Liver (tissue), 9 donors: ENCODE results near the gene FOXL1. TPM values are rescaled to one million over a fixed set of nuclear protein-coding genes. Genes with fewer than 3 reads are reported as not detected.

Source experiments
- DNase-seq: peaks from one replicate; pipeline ENCODE4 v3.0.0-alpha.2; 2017; ENCODE audit warnings: low spot score
- H3K27ac ChIP-seq, 2 donors: one replicate each; pipeline ENCODE4 v1.7.0; 2013; ENCODE audit warnings: inconsistent platforms in 2 of 2, low read length in 2 of 2, control low read depth in 1 of 2, low read depth in 1 of 2, mild to moderate bottlenecking in 1 of 2
- H3K27me3 ChIP-seq, 4 donors: one replicate each; pipeline versions ENCODE4 v1.6.1 to v1.7.0; 2013; ENCODE audit warnings: low read length in 3 of 4, inconsistent platforms in 1 of 4, mild to moderate bottlenecking in 1 of 4, moderate library complexity in 1 of 4; ENCODE audit not compliant: control insufficient read depth in 4 of 4, insufficient read depth in 4 of 4
- H3K36me3 ChIP-seq, 4 donors: one replicate each; pipeline versions ENCODE4 v1.6.1 to v1.7.0; 2013; ENCODE audit warnings: low read length in 3 of 4, mild to moderate bottlenecking in 3 of 4, low read depth in 1 of 4, moderate library complexity in 1 of 4; ENCODE audit not compliant: control insufficient read depth in 4 of 4, insufficient read depth in 3 of 4
- H3K4me1 ChIP-seq, 4 donors: one replicate each; pipeline versions ENCODE4 v1.6.1 to v1.7.0; 2013; ENCODE audit warnings: low read length in 3 of 4, mild to moderate bottlenecking in 3 of 4, moderate library complexity in 1 of 4; ENCODE audit not compliant: control insufficient read depth in 4 of 4, insufficient read depth in 4 of 4
- H3K4me3 ChIP-seq, 3 donors: one replicate each; pipeline versions ENCODE4 v1.6.1 to v1.7.0; 2013; ENCODE audit warnings: low read length in 3 of 3, control low read depth in 1 of 3, low read depth in 1 of 3, mild to moderate bottlenecking in 1 of 3
- H3K9ac ChIP-seq, 2 donors: one replicate each; pipeline ENCODE4 v1.7.0; 2013; ENCODE audit warnings: low read length in 2 of 2, mild to moderate bottlenecking in 2 of 2, moderate library complexity in 2 of 2, control low read depth in 1 of 2, low read depth in 1 of 2
- H3K9me3 ChIP-seq, 4 donors: one replicate each; pipeline versions ENCODE4 v1.6.1 to v1.7.0; 2013; ENCODE audit warnings: low read length in 3 of 4; ENCODE audit not compliant: control insufficient read depth in 4 of 4
- CTCF ChIP-seq: fragments of 150-350 bp; IDR thresholded peaks from 2 replicates; pipeline ENCODE4 v1.5.1; 2017; ENCODE audit warnings: improper control_type of control experiment, low read depth, low read length; ENCODE audit not compliant: missing input control
- EGR1 ChIP-seq, 2 donors: IDR thresholded peaks; 2 replicates each; pipeline ENCODE4 v1.6.1; 2016 to 2018; ENCODE audit warnings: antibody characterized with exemption in 2 of 2, low read depth in 2 of 2
- FOXA1 ChIP-seq: IDR thresholded peaks from 2 replicates; pipeline ENCODE4 v1.6.1; 2016; ENCODE audit warnings: antibody characterized with exemption
- FOXA2 ChIP-seq: IDR thresholded peaks from 2 replicates; pipeline ENCODE4 v1.6.1; 2016; ENCODE audit warnings: antibody characterized with exemption
- GABPA ChIP-seq, 2 donors: IDR thresholded peaks in 1 of 2; conservative IDR thresholded peaks in 1 of 2; 2 replicates each; pipeline ENCODE4 v1.6.1; 2016; ENCODE audit warnings: antibody characterized with exemption in 2 of 2, mild to moderate bottlenecking in 1 of 2, moderate library complexity in 1 of 2
- HNF4A ChIP-seq, 2 donors: conservative IDR thresholded peaks; 2 replicates each; pipeline ENCODE4 v1.6.1; 2016; ENCODE audit warnings: antibody characterized with exemption in 2 of 2, mild to moderate bottlenecking in 2 of 2
- HNF4G ChIP-seq: IDR thresholded peaks from 2 replicates; pipeline ENCODE4 v1.6.1; 2016; ENCODE audit warnings: antibody characterized with exemption
- JUND ChIP-seq, 2 donors: IDR thresholded peaks; 2 replicates each; pipeline ENCODE4 v1.6.1; 2016; ENCODE audit warnings: antibody characterized with exemption in 2 of 2
- NR2F2 ChIP-seq: IDR thresholded peaks from 2 replicates; pipeline ENCODE4 v1.6.1; 2016; ENCODE audit warnings: antibody characterized with exemption
- RXRA ChIP-seq, 2 donors: IDR thresholded peaks; 2 replicates each; pipeline ENCODE4 v1.6.1; 2017 to 2018; ENCODE audit warnings: antibody characterized with exemption in 2 of 2, mild to moderate bottlenecking in 1 of 2
- SP1 ChIP-seq: IDR thresholded peaks from 2 replicates; pipeline ENCODE4 v1.6.1; 2018; ENCODE audit warnings: antibody characterized with exemption, mild to moderate bottlenecking
- YY1 ChIP-seq: IDR thresholded peaks from 2 replicates; pipeline ENCODE4 v1.6.1; 2016; ENCODE audit warnings: antibody characterized with exemption, mild to moderate bottlenecking
- ZBTB33 ChIP-seq: IDR thresholded peaks from 2 replicates; pipeline ENCODE4 v1.6.1; 2016; ENCODE audit warnings: antibody characterized with exemption
- WGBS: extraction: QIAGEN DNeasy Blood & Tissue Kit; methylation state at CpG from one replicate; pipeline ENCODE4 v1.1.7; 2013; 5-methylcytosine and 5-hydroxymethylcytosine counted together
- polyA plus RNA-seq, 2 donors: library from polyadenylated mRNA; stranded (reverse) in 1 of 2; unstranded in 1 of 2; fragments of 200-250 nt in 1 of 2; fragments of >200 nt in 1 of 2; fragmentation: Nextera tagmentation in 1 of 2; extraction: Ambion mirVana in 1 of 2; gene quantifications; one replicate each; pipeline versions ENCODE4 v1.2.1 to v1.2.3, GENCODE V29; 2013 to 2015
- total RNA-seq, 2 donors: library from RNA; depleted of rRNA; stranded (reverse); fragments of >200 nt; gene quantifications; one replicate each; pipeline ENCODE4 v1.2.3, GENCODE V29; 2014
- donor health status: healthy.
- donor health status: healthy.
- donor health status: healthy.
- donor health status: healthy.
- donor health status: healthy.

Gene FOXL1
- total and polyA plus RNA-seq, 4 donors, result 0.05 to 0.06 TPM; not detected in 2

- H3K4me3 ChIP-seq, result no peak overlapping the region
- H3K9me3 ChIP-seq, result no peaks in the 10 kb centered on the region
- no peaks in the 10 kb centered on the region for H3K4me1 ChIP-seq
- peaks cover 0 to 8% (median 0%) of the 10 kb centered on the region in 4 donors for H3K27me3 ChIP-seq
- no peak for TF ChIP-seq HNF4A (conservative IDR thresholded peaks at IDR 0.05)
- no peak for TF ChIP-seq NR2F2
- TF ChIP-seq FOXA2, result no peak
- no peak for TF ChIP-seq HNF4G
- no peak for TF ChIP-seq GABPA (IDR thresholded peaks at IDR 0.05 in 1 of 2, conservative IDR thresholded peaks at IDR 0.05 in 1 of 2)
- no peak for TF ChIP-seq ZBTB33
- no peak for TF ChIP-seq JUND (IDR thresholded peaks at IDR 0.05)
- TF ChIP-seq EGR1 (IDR thresholded peaks at IDR 0.05; ENCODE audit: low read depth in 2 of 2), result no peak
- TF ChIP-seq FOXA1, result no peak
- TF ChIP-seq CTCF, result no peak
- no peak for TF ChIP-seq YY1
- H3K27ac ChIP-seq, result no peak overlapping the region
- H3K9ac ChIP-seq, result no peak overlapping the region
- 57% methylated on average over 7 of the region's 7 CpGs for WGBS
- no peak for DNase-seq
- no peaks in the 10 kb centered on the region for H3K36me3 ChIP-seq
Measured at GRCh38 chr16:86597880-86598606, 19.7 kb downstream of the FOXL1 start.

- Histone ChIP-seq H3K36me3 (no peaks in the 10 kb centered on the region), H3K4me3 (no peak overlapping the region), H3K4me1 (no peaks in the 10 kb centered on the region), H3K9me3 (no peaks in the 10 kb centered on the region), H3K27ac (no peak overlapping the region), H3K27me3 (peaks cover 0 to 4% (median 0%) of the 10 kb centered on the region in 4 donors), H3K9ac (no peak overlapping the region)
- no peak for DNase-seq
- WGBS, result 65% methylated on average over 22 of the region's 22 CpGs
- TF ChIP-seq GABPA (IDR thresholded peaks at IDR 0.05 in 1 of 2, conservative IDR thresholded peaks at IDR 0.05 in 1 of 2) (no peak), SP1 (no peak), ZBTB33 (no peak), EGR1 (IDR thresholded peaks at IDR 0.05; ENCODE audit: low read depth in 2 of 2) (no peak), RXRA (IDR thresholded peaks at IDR 0.05) (no peak)
Measured at GRCh38 chr16:86598607-86599565, 20.5 kb downstream of the FOXL1 start.
